ENCODE results near the gene MLLT6.

DNA sequence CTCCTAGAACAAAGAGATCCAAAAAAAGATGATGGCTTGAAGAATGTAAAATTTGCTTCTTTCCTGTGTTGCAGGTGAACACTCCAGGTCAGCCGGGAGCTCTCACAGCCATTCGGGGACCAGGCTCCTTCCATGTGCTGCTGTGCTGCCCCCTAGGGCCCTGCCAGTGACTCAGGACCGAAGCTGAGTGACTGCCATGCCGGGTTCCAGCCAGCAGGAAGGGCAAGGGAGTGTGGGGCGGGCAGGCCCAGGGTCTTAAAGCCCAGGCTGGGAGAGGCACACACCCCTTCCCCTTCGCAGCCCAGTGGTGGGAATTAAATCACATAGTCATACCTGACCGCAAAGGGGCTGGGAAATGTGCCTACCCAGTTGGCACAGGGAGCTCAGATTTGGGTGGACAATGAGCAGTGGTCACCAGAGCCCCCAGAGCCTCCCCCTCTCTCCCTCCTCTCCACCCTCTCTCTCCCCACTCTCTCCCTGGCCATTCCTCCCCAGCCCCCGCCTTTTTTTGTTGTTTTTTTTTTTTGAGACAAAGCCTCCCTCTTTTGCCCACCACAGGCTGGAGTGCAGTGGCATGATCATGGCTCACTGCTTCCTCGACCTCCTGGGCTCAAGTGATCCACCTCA is 41.8 kb upstream of the MLLT6 start:
- TF ChIP-seq, protein P1, sequence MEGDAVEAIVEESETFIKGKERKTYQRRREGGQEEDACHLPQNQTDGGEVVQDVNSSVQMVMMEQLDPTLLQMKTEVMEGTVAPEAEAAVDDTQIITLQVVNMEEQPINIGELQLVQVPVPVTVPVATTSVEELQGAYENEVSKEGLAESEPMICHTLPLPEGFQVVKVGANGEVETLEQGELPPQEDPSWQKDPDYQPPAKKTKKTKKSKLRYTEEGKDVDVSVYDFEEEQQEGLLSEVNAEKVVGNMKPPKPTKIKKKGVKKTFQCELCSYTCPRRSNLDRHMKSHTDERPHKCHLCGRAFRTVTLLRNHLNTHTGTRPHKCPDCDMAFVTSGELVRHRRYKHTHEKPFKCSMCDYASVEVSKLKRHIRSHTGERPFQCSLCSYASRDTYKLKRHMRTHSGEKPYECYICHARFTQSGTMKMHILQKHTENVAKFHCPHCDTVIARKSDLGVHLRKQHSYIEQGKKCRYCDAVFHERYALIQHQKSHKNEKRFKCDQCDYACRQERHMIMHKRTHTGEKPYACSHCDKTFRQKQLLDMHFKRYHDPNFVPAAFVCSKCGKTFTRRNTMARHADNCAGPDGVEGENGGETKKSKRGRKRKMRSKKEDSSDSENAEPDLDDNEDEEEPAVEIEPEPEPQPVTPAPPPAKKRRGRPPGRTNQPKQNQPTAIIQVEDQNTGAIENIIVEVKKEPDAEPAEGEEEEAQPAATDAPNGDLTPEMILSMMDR (IDR thresholded peaks at IDR 0.05; ENCODE audit: low read depth, low read length), result peak; percentile 93
- TF ChIP-seq EZH2phosphoT487 (IDR thresholded peaks at IDR 0.05; ENCODE audit: low read depth), result no peak

Measured in OCI-LY3 (cell line).